ENCODE data around the gene THSD4. TPM values are rescaled to one million over a fixed set of nuclear protein-coding genes. Genes with fewer than 3 reads are reported as not detected.

Gene THSD4
- total RNA-seq, 1 donor, result 50.9 TPM

DNA sequence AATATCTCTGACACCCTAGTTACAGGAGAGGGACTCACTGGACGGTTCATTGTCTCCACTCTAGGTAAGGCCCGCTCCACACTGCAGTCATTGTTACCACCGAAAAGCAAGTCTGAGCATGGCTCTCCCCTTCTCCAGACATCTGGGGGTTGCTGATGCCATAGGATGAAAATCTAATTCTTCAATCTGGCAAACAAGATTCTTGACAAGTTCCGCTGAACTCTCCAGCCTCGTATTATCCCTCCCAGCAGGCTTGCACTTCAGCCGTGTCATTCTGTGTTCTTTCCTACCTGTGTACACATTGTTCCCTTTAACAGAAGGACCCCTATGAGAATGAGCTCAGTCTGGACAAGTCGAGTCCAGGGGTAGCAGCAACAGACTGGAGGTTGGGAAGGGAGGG is 542.8 kb downstream of the THSD4 start:
- DNase-seq (ENCODE audit: low read depth), result no peak

DNA sequence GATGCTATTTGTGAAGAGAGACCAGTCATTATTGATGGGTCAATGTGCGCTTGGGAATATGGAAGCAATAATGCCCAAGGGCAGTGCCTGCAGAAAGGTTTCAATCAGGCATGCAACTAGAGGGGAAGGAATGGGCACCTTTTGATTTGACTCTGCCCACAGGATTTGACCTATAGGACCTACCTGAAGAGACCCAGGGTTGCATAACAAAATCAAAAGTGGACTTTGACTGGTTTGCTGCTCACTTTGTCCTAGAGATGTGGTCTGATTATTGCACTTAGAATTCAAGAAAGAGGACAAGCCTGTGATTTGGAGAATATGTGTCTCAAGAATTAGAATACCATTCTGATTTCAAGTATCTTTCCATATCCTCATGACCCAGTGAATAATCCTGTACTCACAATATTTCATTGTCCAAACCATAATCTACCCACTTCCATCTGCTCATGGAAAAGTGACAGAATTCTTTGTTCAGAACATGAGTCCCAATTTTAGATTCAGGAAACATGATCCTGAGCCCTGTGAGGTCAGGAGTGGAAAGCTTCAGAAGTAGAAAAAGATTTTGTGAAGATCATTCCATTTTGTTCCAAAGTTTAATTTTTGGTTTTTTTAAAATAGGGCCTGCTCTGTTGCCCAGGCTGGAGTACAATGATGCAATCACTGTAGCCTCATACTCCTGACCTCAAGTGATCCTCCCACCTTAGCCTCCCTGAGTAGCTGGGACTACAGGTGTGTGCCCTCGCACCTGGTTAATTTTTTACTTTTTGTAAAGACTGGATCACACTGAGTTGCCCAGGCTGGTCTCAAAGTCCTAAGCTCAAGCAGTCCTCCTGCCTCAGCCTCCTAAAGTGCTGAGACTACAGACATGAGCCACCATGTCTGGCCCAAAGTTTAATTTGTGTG is 543.8 kb downstream of the THSD4 start:
- TF ChIP-seq, protein P1, sequence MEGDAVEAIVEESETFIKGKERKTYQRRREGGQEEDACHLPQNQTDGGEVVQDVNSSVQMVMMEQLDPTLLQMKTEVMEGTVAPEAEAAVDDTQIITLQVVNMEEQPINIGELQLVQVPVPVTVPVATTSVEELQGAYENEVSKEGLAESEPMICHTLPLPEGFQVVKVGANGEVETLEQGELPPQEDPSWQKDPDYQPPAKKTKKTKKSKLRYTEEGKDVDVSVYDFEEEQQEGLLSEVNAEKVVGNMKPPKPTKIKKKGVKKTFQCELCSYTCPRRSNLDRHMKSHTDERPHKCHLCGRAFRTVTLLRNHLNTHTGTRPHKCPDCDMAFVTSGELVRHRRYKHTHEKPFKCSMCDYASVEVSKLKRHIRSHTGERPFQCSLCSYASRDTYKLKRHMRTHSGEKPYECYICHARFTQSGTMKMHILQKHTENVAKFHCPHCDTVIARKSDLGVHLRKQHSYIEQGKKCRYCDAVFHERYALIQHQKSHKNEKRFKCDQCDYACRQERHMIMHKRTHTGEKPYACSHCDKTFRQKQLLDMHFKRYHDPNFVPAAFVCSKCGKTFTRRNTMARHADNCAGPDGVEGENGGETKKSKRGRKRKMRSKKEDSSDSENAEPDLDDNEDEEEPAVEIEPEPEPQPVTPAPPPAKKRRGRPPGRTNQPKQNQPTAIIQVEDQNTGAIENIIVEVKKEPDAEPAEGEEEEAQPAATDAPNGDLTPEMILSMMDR (IDR thresholded peaks at IDR 0.05; ENCODE audit: insufficient read depth, low read length), result no peak
- H3K4me3 ChIP-seq (ENCODE audit: low read depth, low read length), result no peak overlapping the region
- DNase-seq (ENCODE audit: low read depth), result peak; percentile 27

More for the DNA sequence above, 542.8 kb downstream of the THSD4 start:
- TF ChIP-seq, protein P1 (IDR thresholded peaks at IDR 0.05; ENCODE audit: insufficient read depth, low read length), result no peak
- no peak overlapping the region for H3K4me3 ChIP-seq (ENCODE audit: low read depth, low read length)

DNA sequence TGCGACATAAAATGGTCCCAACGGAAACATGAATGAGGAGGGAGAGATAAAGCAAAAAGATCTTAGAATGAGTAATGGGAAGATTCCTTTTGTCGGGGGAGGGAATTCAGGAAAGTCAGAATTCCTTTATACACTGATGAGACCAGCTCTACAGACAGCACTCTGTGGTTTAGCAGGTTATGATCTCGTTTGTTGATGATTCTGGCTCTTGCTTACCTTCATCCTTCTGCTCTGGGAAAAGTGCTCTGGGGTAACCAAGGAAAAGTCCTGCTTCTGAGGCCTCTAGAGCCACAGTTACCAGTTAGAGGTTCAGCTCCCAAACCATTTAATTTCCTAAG is 544.4 kb downstream of the THSD4 start:
- DNase-seq (ENCODE audit: low read depth), result peak; percentile 7
- no peak overlapping the region for H3K4me3 ChIP-seq (ENCODE audit: low read depth, low read length)
- TF ChIP-seq, protein P1 (IDR thresholded peaks at IDR 0.05; ENCODE audit: insufficient read depth, low read length), result no peak

DNA sequence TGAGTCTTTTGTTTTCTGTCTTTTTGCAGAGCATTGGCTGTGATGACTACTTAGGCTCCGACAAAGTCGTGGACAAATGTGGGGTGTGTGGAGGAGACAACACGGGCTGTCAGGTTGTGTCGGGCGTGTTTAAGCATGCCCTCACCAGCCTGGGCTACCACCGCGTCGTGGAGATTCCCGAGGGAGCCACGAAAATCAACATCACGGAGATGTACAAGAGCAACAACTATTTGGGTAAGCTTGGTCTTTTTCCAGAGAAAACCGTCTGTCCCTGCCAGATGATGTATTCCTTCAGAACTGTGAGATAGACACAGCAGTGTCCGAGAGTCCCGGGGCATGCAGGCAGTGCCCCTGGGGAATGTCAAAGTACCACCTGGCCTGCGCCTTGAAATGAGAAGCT is 545.2 kb downstream of the THSD4 start:
- TF ChIP-seq, protein P1 (IDR thresholded peaks at IDR 0.05; ENCODE audit: insufficient read depth, low read length), result no peak
- no peak for DNase-seq (ENCODE audit: low read depth)
- H3K4me3 ChIP-seq (ENCODE audit: low read depth, low read length), result no peak overlapping the region

DNA sequence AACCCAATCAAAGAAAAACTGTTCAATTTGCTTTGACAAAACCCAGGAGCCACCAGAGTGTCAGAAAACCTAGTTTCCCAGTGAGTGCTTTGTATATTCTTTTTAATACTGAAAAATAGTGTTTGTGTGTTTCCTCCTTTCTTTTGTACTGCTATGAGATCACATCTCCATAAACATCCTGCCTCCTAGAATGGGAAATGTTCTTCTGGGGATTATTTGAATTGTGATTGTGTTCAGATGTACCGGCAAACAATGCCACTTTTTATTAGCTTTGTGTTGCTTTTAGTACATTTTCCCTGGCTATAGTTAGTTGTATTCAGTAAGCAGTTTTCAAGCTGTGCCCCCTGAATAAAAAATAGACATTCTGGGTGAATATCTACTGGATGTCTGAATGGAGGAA is 547.0 kb downstream of the THSD4 start:
- H3K4me3 ChIP-seq (ENCODE audit: low read depth, low read length), result no peak overlapping the region
- no peak for DNase-seq (ENCODE audit: low read depth)
- TF ChIP-seq, protein P1 (IDR thresholded peaks at IDR 0.05; ENCODE audit: insufficient read depth, low read length), result no peak

DNA sequence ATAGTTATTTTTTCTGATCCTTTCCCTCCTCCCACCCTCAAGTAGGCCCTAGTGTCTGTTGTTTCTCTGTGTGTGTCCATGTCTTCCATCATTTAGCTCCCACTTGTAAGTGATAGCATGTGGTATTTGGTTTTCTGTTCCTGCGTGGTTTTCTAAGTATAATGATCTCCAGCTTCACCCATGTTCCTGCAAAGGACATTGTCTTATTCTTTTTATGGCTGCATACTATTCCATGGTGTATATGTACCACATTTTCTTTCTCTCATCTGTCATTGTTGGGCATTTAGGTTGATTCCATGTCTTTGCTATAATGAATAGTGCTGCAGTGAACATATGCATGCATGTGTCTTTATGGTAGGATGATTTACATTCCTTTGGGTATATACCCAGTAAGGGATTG is 549.4 kb downstream of the THSD4 start:
- TF ChIP-seq, protein P1 (IDR thresholded peaks at IDR 0.05; ENCODE audit: insufficient read depth, low read length), result no peak
- no peak overlapping the region for H3K4me3 ChIP-seq (ENCODE audit: low read depth, low read length)
- DNase-seq (ENCODE audit: low read depth), result no peak

Measured in fibroblast of the aortic adventitia (primary cell).